HCT116 (cell line): ENCODE data around the gene APBA2. TPM values are rescaled to one million over a fixed set of nuclear protein-coding genes. Genes with fewer than 3 reads are reported as not detected.

Experiments used
- ATAC-seq: fragments of 200-7000 bp; cut with Tn5 transposase; 2 replicates; pipeline ENCODE4 v1.9.1; 2020; ENCODE audit warnings: mild to moderate bottlenecking, moderate library complexity
- BruUV-seq: library from RNA; stranded (reverse); fragments of 400-500 nt; replicated peaks from 2 replicates; lab custom pipeline; 2021; lab: Mats Ljungman, UMichigan
- CTCF ChIA-PET: fragments of 300-600 bp; sonication (Branson Sonifier 250); formaldehyde crosslinking; loops from one replicate; lab custom pipeline; 2021; ENCODE audit warnings: antibody characterized with exemption; lab: Charles Lee
- POLR2A ChIA-PET: fragments of 300-600, 350-600 bp; sonication (Branson Sonifier 250); formaldehyde crosslinking; loops from one replicate; lab custom pipeline; 2021; ENCODE audit warnings: antibody characterized with exemption; lab: Charles Lee
- RAD21 ChIA-PET, 2 experiments: fragments of 300-600 bp; sonication (Branson Sonifier 250); formaldehyde crosslinking; loops; one replicate each; lab custom pipeline; 2023; ENCODE audit warnings: low total read pairs in 2 of 2; ENCODE audit not compliant: uncharacterized antibody in 2 of 2, unreplicated experiment in 2 of 2, low non-redundant PET in 1 of 2; lab: Charles Lee
- DNase-seq: peaks from one replicate; pipeline ENCODE4 v3.0.0-alpha.2; 2010; ENCODE audit warnings: low read depth, low spot score
- H2AFZ ChIP-seq: fragments of 200-600 bp; shearing (Covaris generic), sonication (generic); 2 replicates; pipeline ENCODE4 v1.6.1; 2017; ENCODE audit warnings: low read depth, mixed run types, mixed read lengths, antibody characterized with exemption, low read length; ENCODE audit not compliant: poor library complexity, severe bottlenecking
- H3K27ac ChIP-seq: 2 replicates; pipeline ENCODE4 v1.5.1; 2012; ENCODE audit warnings: low read depth, low read length
- H3K27me3 ChIP-seq: fragments of 200-600 bp; sonication (generic); 2 replicates; pipeline ENCODE4 v1.6.1; 2016; ENCODE audit warnings: mixed run types, low read length, mixed read lengths; ENCODE audit not compliant: insufficient read depth
- H3K36me3 ChIP-seq, 2 experiments: fragments of 200-500 bp in 1 of 2; fragments of 200-600 bp in 1 of 2; sonication (Bioruptor generic) in 1 of 2; sonication (generic) in 1 of 2; 2 replicates each; pipeline versions ENCODE4 v1.5.1 to v1.6.1; 2014 to 2016; ENCODE audit warnings: low read length in 2 of 2, inconsistent platforms in 1 of 2, mixed read lengths in 1 of 2, mixed run types in 1 of 2; ENCODE audit not compliant: insufficient read depth in 2 of 2, control insufficient read depth in 1 of 2
- H3K4me1 ChIP-seq, 2 experiments: fragments of 200-600 bp in 1 of 2; sonication (generic) in 1 of 2; 2 replicates each; pipeline versions ENCODE4 v1.5.1 to v1.6.1; 2012 to 2017; ENCODE audit warnings: low read length in 2 of 2, inconsistent platforms in 1 of 2, mild to moderate bottlenecking in 1 of 2, mixed read lengths in 1 of 2, mixed run types in 1 of 2, moderate library complexity in 1 of 2; ENCODE audit not compliant: insufficient read depth in 2 of 2, control insufficient read depth in 1 of 2
- H3K4me2 ChIP-seq: fragments of 200-600 bp; sonication (generic); 2 replicates; pipeline ENCODE4 v1.6.1; 2017; ENCODE audit warnings: mixed run types, low read length, mixed read lengths
- H3K4me3 ChIP-seq, 2 experiments: fragments of 200-600 bp in 1 of 2; sonication (generic) in 1 of 2; replicated peaks in 1 of 2; 2 replicates each; pipeline ENCODE4 v1.5.1; 2011 to 2016; ENCODE audit warnings: low read length in 2 of 2, control low read depth in 1 of 2, low read depth in 1 of 2, mild to moderate bottlenecking in 1 of 2, mixed read lengths in 1 of 2, mixed run types in 1 of 2
- H3K79me2 ChIP-seq: fragments of 200-600 bp; sonication (generic); 2 replicates; pipeline ENCODE4 v1.6.1; 2017; ENCODE audit warnings: mild to moderate bottlenecking, mixed run types, low read length, moderate library complexity, mixed read lengths; ENCODE audit not compliant: insufficient read depth
- H3K9ac ChIP-seq: fragments of 200-600 bp; sonication (generic); 2 replicates; pipeline ENCODE4 v1.6.1; 2016; ENCODE audit warnings: low read length, mixed read lengths
- H3K9me2 ChIP-seq: fragments of 200-600 bp; sonication (generic), shearing (Covaris generic); 2 replicates; pipeline ENCODE4 v1.6.1; 2017; ENCODE audit warnings: mixed run types, mild to moderate bottlenecking, moderate library complexity; ENCODE audit not compliant: insufficient read depth
- H3K9me3 ChIP-seq, 2 experiments: fragments of 200-500 bp in 1 of 2; fragments of 200-600 bp in 1 of 2; sonication (Bioruptor generic) in 1 of 2; sonication (generic) in 1 of 2; 2 replicates each; pipeline ENCODE4 v1.6.1; 2014 to 2017; ENCODE audit warnings: low read length in 2 of 2, mixed read lengths in 2 of 2, inconsistent platforms in 1 of 2, low read depth in 1 of 2, mild to moderate bottlenecking in 1 of 2, mixed run types in 1 of 2, moderate library complexity in 1 of 2; ENCODE audit not compliant: control insufficient read depth in 1 of 2, insufficient read depth in 1 of 2
- H4K20me1 ChIP-seq: fragments of 200-600 bp; sonication (generic), shearing (Covaris generic); 2 replicates; pipeline ENCODE4 v1.6.1; 2017; ENCODE audit warnings: mixed run types, mild to moderate bottlenecking, moderate library complexity; ENCODE audit not compliant: insufficient read depth
- JUND ChIP-seq: IDR thresholded peaks from 2 replicates; pipeline ENCODE4 v1.6.1; 2012
- POLR2A ChIP-seq: IDR thresholded peaks from 2 replicates; pipeline ENCODE4 v1.7.0; 2011; ENCODE audit warnings: borderline replicate concordance; ENCODE audit not compliant: insufficient read depth, insufficient read length; ENCODE audit errors: extremely low read depth
- POLR2AphosphoS5 ChIP-seq: IDR thresholded peaks from 2 replicates; pipeline ENCODE4 v1.6.1; 2011; ENCODE audit warnings: mild to moderate bottlenecking, low read depth, low read length, moderate library complexity
- SP1 ChIP-seq: IDR thresholded peaks from 2 replicates; pipeline ENCODE4 v1.6.1; 2012; ENCODE audit warnings: low read depth
- SRF ChIP-seq: IDR thresholded peaks from 2 replicates; pipeline ENCODE4 v1.6.1; 2012; ENCODE audit warnings: low read depth
- ZNF274 ChIP-seq: fragments of 200-500 bp; sonication (Bioruptor generic); IDR thresholded peaks from 2 replicates; pipeline ENCODE4 v1.6.1; 2014; ENCODE audit warnings: mild to moderate bottlenecking, low read depth, low read length, inconsistent platforms
- intact Hi-C: fragments of 100-400 bp; cut with micrococcal nuclease; formaldehyde crosslinking; loops from 2 replicates; pipeline ENCODE4 v1.10.0; 2022
- total RNA-seq: library from RNA; stranded (reverse); gene quantifications from one replicate; pipeline ENCODE4 v1.2.1, GENCODE V29; 2021; ENCODE audit not compliant: unreplicated experiment
- TF ChIP-seq, protein P1 (sequence below), 3 experiments: fragments of 200-600 bp in 1 of 3; sonication (generic) in 1 of 3; IDR thresholded peaks in 2 of 3; conservative IDR thresholded peaks in 1 of 3; 2 replicates each; pipeline ENCODE4 v1.5.1; 2012 to 2017; ENCODE audit warnings: low read depth in 2 of 3, low read length in 2 of 3, antibody characterized with exemption in 1 of 3, borderline replicate concordance in 1 of 3, control low read depth in 1 of 3, mild to moderate bottlenecking in 1 of 3, mixed read lengths in 1 of 3, mixed run types in 1 of 3, moderate library complexity in 1 of 3; ENCODE audit not compliant: insufficient read depth in 1 of 3
- TF ChIP-seq, protein P2 (sequence below): IDR thresholded peaks from 2 replicates; pipeline ENCODE4 v1.6.1; 2012

The APBA2 gene
- total RNA-seq, 1 experiment from 2014 or later = 0.47 TPM

DNA sequence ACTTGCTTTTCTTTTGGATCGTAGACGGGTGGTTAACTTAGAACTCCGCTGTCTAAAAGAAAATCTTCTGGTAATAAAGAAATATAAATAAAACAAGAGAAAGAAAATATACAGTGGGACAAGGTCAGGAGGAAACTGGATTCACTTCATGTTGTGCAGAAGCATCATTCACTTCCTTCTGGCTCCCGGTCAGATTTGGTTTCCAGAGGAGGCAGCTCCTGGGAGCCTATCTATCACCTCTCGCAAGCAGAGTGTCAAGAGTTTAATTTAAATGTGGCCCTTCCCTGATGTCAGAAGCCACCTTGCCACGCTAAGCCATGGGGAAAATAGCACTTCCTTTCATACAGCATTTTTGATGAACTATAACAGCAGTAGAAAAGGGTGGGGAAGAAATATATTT lies 244.7 kb downstream of the APBA2 start:
- no TSS peak for BruUV-seq
- no peak overlapping the region for H2AFZ ChIP-seq
- no peaks in the 10 kb centered on the region for H3K79me2 ChIP-seq
- ChIA-PET POLR2A (no interaction called here), CTCF (interaction anchor here (1.6 to 1.8 kb wide), 2 partner anchors 9 to 28 kb away, joined by 7 to 9 read pairs; no protein-coding TSS in a partner anchor), RAD21 (no interaction called here)
- H3K9me2 ChIP-seq = no peaks in the 10 kb centered on the region
- ATAC-seq = no peak
- intact Hi-C loops = no loop called here
- no peak for DNase-seq
- peaks cover 28% of the 10 kb centered on the region for H3K27me3 ChIP-seq
- no peak overlapping the region for H3K27ac ChIP-seq
- no peak overlapping the region for H3K9ac ChIP-seq
- H3K4me3 ChIP-seq = no peak overlapping the region
- no peaks in the 10 kb centered on the region for H3K9me3 ChIP-seq
- no peaks in the 10 kb centered on the region for H4K20me1 ChIP-seq
- peaks cover 0 to 3% of the 10 kb centered on the region in 2 experiments; a peak in 1 of 4 replicates for H3K4me1 ChIP-seq
- H3K36me3 ChIP-seq = no peaks in the 10 kb centered on the region
- H3K4me2 ChIP-seq = no peak overlapping the region
- TF ChIP-seq ZNF274 (no peak), POLR2AphosphoS5 (no peak), POLR2A (no peak), SP1 (no peak), SRF (no peak), JUND (no peak)
- TF ChIP-seq, protein P1, sequence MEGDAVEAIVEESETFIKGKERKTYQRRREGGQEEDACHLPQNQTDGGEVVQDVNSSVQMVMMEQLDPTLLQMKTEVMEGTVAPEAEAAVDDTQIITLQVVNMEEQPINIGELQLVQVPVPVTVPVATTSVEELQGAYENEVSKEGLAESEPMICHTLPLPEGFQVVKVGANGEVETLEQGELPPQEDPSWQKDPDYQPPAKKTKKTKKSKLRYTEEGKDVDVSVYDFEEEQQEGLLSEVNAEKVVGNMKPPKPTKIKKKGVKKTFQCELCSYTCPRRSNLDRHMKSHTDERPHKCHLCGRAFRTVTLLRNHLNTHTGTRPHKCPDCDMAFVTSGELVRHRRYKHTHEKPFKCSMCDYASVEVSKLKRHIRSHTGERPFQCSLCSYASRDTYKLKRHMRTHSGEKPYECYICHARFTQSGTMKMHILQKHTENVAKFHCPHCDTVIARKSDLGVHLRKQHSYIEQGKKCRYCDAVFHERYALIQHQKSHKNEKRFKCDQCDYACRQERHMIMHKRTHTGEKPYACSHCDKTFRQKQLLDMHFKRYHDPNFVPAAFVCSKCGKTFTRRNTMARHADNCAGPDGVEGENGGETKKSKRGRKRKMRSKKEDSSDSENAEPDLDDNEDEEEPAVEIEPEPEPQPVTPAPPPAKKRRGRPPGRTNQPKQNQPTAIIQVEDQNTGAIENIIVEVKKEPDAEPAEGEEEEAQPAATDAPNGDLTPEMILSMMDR (IDR thresholded peaks at IDR 0.05 in 2 of 3, conservative IDR thresholded peaks at IDR 0.05 in 1 of 3; ENCODE audit: borderline replicate concordance in 1 of 3, insufficient read depth in 1 of 3, low read depth in 2 of 3, low read length in 2 of 3) = no peak
- TF ChIP-seq, protein P2, sequence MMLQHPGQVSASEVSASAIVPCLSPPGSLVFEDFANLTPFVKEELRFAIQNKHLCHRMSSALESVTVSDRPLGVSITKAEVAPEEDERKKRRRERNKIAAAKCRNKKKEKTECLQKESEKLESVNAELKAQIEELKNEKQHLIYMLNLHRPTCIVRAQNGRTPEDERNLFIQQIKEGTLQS = no peak
- TF ChIP-seq, all 23 proteins: peak for 0
